SK-N-SH (cell line): ENCODE measurements around the gene SORCS3. TPM values are rescaled to one million over a fixed set of nuclear protein-coding genes. Genes with fewer than 3 reads are reported as not detected.

ENCODE experiments used
- CTCF ChIA-PET: fragments of 300-600, 350-600 bp; formaldehyde crosslinking; extraction: SDS; loops from one replicate; lab custom pipeline; 2021; lab: Yijun Ruan, JAX
- POLR2A ChIA-PET: fragments of 350-600 bp; sonication (Branson Sonifier 250); formaldehyde crosslinking; extraction: SDS; loops from one replicate; lab custom pipeline; 2020; ENCODE audit warnings: antibody characterized with exemption, inconsistent platforms; lab: Yijun Ruan, JAX
- DNase-seq: peaks from one replicate; pipeline ENCODE4 v3.0.0; 2012
- H2AFZ ChIP-seq: fragments of 200-600 bp; sonication (generic); 2 replicates; pipeline ENCODE4 v1.8.1; 2016; ENCODE audit warnings: antibody characterized with exemption, mild to moderate bottlenecking, low read depth
- H3F3A ChIP-seq: fragments of 200-600 bp; sonication (generic); replicated peaks from 2 replicates; pipeline ENCODE3; 2016; ENCODE audit warnings: antibody characterized with exemption, mild to moderate bottlenecking; ENCODE audit not compliant: insufficient read depth
- H3K27ac ChIP-seq, 2 experiments: fragments of 200-500 bp in 1 of 2; fragments of 200-600 bp in 1 of 2; sonication (Bioruptor generic) in 1 of 2; sonication (generic), shearing (Covaris generic) in 1 of 2; 2 replicates each; pipeline versions ENCODE4 v1.5.1 to v1.6.1; 2014 to 2016; ENCODE audit warnings: low read depth in 2 of 2, inconsistent platforms in 1 of 2, low read length in 1 of 2, mild to moderate bottlenecking in 1 of 2, mixed read lengths in 1 of 2
- H3K27me3 ChIP-seq: fragments of 200-600 bp; sonication (generic), shearing (Covaris generic); 2 replicates; pipeline ENCODE4 v1.6.1; 2016; ENCODE audit warnings: mixed run types; ENCODE audit not compliant: insufficient read depth
- H3K36me3 ChIP-seq, 2 experiments: fragments of 200-500 bp in 1 of 2; fragments of 200-600 bp in 1 of 2; sonication (Bioruptor generic) in 1 of 2; sonication (generic) in 1 of 2; replicated peaks in 1 of 2; 2 replicates each; pipeline versions ENCODE3 to v1.5.1; 2014 to 2016; ENCODE audit warnings: low read length in 1 of 2, mild to moderate bottlenecking in 1 of 2; ENCODE audit not compliant: insufficient read depth in 2 of 2, control insufficient read depth in 1 of 2
- H3K4me1 ChIP-seq, 2 experiments: fragments of 200-500 bp in 1 of 2; fragments of 200-600 bp in 1 of 2; sonication (Bioruptor generic) in 1 of 2; sonication (generic), shearing (Covaris generic) in 1 of 2; 2 replicates each; pipeline versions ENCODE4 v1.5.1 to v1.6.1; 2014 to 2016; ENCODE audit warnings: low read depth in 1 of 2, low read length in 1 of 2, mixed run types in 1 of 2; ENCODE audit not compliant: insufficient read depth in 2 of 2, control insufficient read depth in 1 of 2
- H3K4me2 ChIP-seq: fragments of 200-600 bp; sonication (generic), shearing (Covaris generic); 2 replicates; pipeline ENCODE4 v1.6.1; 2017; ENCODE audit warnings: mixed run types
- H3K4me3 ChIP-seq, 2 experiments: fragments of 200-500 bp in 1 of 2; fragments of 200-600 bp in 1 of 2; sonication (Bioruptor generic) in 1 of 2; sonication (generic), shearing (Covaris generic) in 1 of 2; 2 replicates each; pipeline versions ENCODE4 v1.5.1 to v1.8.1; 2014 to 2016; ENCODE audit warnings: low read depth in 2 of 2, inconsistent platforms in 1 of 2, low read length in 1 of 2, mild to moderate bottlenecking in 1 of 2, mixed read lengths in 1 of 2, moderate library complexity in 1 of 2
- H3K79me2 ChIP-seq: fragments of 200-600 bp; sonication (generic); 2 replicates; pipeline ENCODE4 v1.8.1; 2017; ENCODE audit warnings: mild to moderate bottlenecking; ENCODE audit not compliant: insufficient read depth
- H3K9ac ChIP-seq: fragments of 200-600 bp; sonication (generic); 2 replicates; pipeline ENCODE4 v1.6.1; 2017; ENCODE audit warnings: mixed run types
- H3K9me2 ChIP-seq: fragments of 200-600 bp; sonication (generic); 2 replicates; pipeline ENCODE4 v1.6.1; 2017; ENCODE audit warnings: mixed run types
- H3K9me3 ChIP-seq: fragments of 200-600 bp; sonication (generic); 2 replicates; pipeline ENCODE4 v1.6.1; 2017; ENCODE audit warnings: mixed run types, mild to moderate bottlenecking, moderate library complexity
- H4K20me1 ChIP-seq: fragments of 200-600 bp; sonication (generic); 2 replicates; pipeline ENCODE4 v1.6.1; 2017; ENCODE audit warnings: mild to moderate bottlenecking, mixed run types; ENCODE audit not compliant: insufficient read depth
- CTCF ChIP-seq: fragments of 200-600 bp; sonication (generic); IDR thresholded peaks from 2 replicates; pipeline ENCODE4 v1.6.1; 2017; ENCODE audit warnings: antibody characterized with exemption, mild to moderate bottlenecking, moderate library complexity
- EP300 ChIP-seq, 2 experiments: IDR thresholded peaks; 2 replicates each; pipeline versions ENCODE4 v1.4.0 to v1.6.1; 2012; ENCODE audit warnings: borderline replicate concordance in 1 of 2, low read depth in 1 of 2, low read length in 1 of 2
- FOXJ3 ChIP-seq: sonication (generic); formaldehyde crosslinking; IDR thresholded peaks from 2 replicates; pipeline ENCODE4 v1.5.1; 2020; ENCODE audit warnings: mild to moderate bottlenecking, missing genetic modification reagents
- FOXM1 ChIP-seq: IDR thresholded peaks from 2 replicates; pipeline ENCODE4 v1.4.0; 2012; ENCODE audit warnings: low read depth, mild to moderate bottlenecking
- GABPA ChIP-seq: IDR thresholded peaks from 2 replicates; pipeline ENCODE4 v1.4.0; 2012; ENCODE audit warnings: low read depth, mild to moderate bottlenecking
- IRF3 ChIP-seq: fragments of 150-350 bp; IDR thresholded peaks from 2 replicates; pipeline ENCODE4 v1.6.1; 2016; ENCODE audit warnings: mild to moderate bottlenecking, low read depth, low read length
- JUND ChIP-seq: IDR thresholded peaks from 2 replicates; pipeline ENCODE4 v1.4.0; 2012
- MAX ChIP-seq: IDR thresholded peaks from 2 replicates; pipeline ENCODE4 v1.4.0; 2012; ENCODE audit warnings: low read depth
- MEF2A ChIP-seq: IDR thresholded peaks from 2 replicates; pipeline ENCODE4 v1.4.0; 2012; ENCODE audit warnings: low read depth, borderline replicate concordance
- RAD21 ChIP-seq: IDR thresholded peaks from 2 replicates; pipeline ENCODE4 v1.6.1; 2012; ENCODE audit warnings: mild to moderate bottlenecking, low read length
- RFX5 ChIP-seq: IDR thresholded peaks from 2 replicates; pipeline ENCODE4 v1.6.1; 2012; ENCODE audit warnings: mild to moderate bottlenecking, improper control_type of control experiment, low read length
- RXRA ChIP-seq: IDR thresholded peaks from 2 replicates; pipeline ENCODE4 v1.4.0; 2012; ENCODE audit warnings: low read depth, mild to moderate bottlenecking, borderline replicate concordance
- SMC3 ChIP-seq: IDR thresholded peaks from 2 replicates; pipeline ENCODE4 v1.6.1; 2012; ENCODE audit warnings: low read depth, low read length, improper control_type of control experiment
- TCF12 ChIP-seq: IDR thresholded peaks from 2 replicates; pipeline ENCODE4 v1.4.0; 2012
- TEAD4 ChIP-seq: IDR thresholded peaks from 2 replicates; pipeline ENCODE4 v1.4.0; 2012; ENCODE audit warnings: mild to moderate bottlenecking, borderline replicate concordance; ENCODE audit not compliant: insufficient read depth
- USF1 ChIP-seq: IDR thresholded peaks from 2 replicates; pipeline ENCODE4 v1.4.0; 2012; ENCODE audit warnings: low read depth, borderline replicate concordance
- USF2 ChIP-seq: fragments of 150-350 bp; IDR thresholded peaks from 2 replicates; pipeline ENCODE4 v1.6.1; 2017; ENCODE audit warnings: antibody characterized with exemption, low read length, low read depth, borderline replicate concordance
- YY1 ChIP-seq: IDR thresholded peaks from 2 replicates; pipeline ENCODE4 v1.4.0; 2012; ENCODE audit warnings: low read depth, mild to moderate bottlenecking
- WGBS: methylation state at CpG from one replicate; pipeline ENCODE4 v1.1.6; 2017; ENCODE audit warnings: low lambda C conversion rate; 5-methylcytosine and 5-hydroxymethylcytosine counted together
- polyA plus RNA-seq, 3 experiments: library from polyadenylated mRNA; depleted of rRNA; stranded (reverse); fragments of >200 nt; gene quantifications; 2 replicates each; pipeline ENCODE4 v1.2.3, GENCODE V29; 2012
- TF ChIP-seq, protein P1 (sequence below): IDR thresholded peaks from 2 replicates; pipeline ENCODE4; 2012

The SORCS3 gene
- polyA plus RNA-seq, 1 of the 3 experiments (the other 2 are of a cell fraction): not detected

- Histone ChIP-seq H3F3A (no peaks in the 10 kb centered on the region), H3K4me1 (no peaks in the 10 kb centered on the region), H3K9me2 (no peaks in the 10 kb centered on the region), H3K36me3 (no peaks in the 10 kb centered on the region), H3K27me3 (no peaks in the 10 kb centered on the region), H3K27ac (no peak overlapping the region), H4K20me1 (no peaks in the 10 kb centered on the region), H3K9ac (no peak overlapping the region), H3K79me2 (no peaks in the 10 kb centered on the region), H3K4me3 (no peak overlapping the region), H2AFZ (no peak overlapping the region), H3K4me2 (no peak overlapping the region), H3K9me3 (no peaks in the 10 kb centered on the region; the same call in 1 of the 2 replicates)
- DNase-seq: no peak
- ChIA-PET CTCF (interaction anchor here (1.0 kb wide), 1 partner anchor 8 kb away, joined by 4 read pairs; no protein-coding TSS in a partner anchor), POLR2A (no interaction called here)
- no peak for TF ChIP-seq RAD21
- no peak for TF ChIP-seq JUND
- TF ChIP-seq MAX: no peak
- TF ChIP-seq, protein P1, sequence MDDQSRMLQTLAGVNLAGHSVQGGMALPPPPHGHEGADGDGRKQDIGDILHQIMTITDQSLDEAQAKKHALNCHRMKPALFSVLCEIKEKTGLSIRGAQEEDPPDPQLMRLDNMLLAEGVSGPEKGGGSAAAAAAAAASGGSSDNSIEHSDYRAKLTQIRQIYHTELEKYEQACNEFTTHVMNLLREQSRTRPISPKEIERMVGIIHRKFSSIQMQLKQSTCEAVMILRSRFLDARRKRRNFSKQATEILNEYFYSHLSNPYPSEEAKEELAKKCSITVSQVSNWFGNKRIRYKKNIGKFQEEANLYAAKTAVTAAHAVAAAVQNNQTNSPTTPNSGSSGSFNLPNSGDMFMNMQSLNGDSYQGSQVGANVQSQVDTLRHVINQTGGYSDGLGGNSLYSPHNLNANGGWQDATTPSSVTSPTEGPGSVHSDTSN: no peak
- no peak for TF ChIP-seq FOXJ3
- TF ChIP-seq YY1: no peak
- TF ChIP-seq MEF2A: no peak
- TF ChIP-seq TEAD4: no peak
- TF ChIP-seq IRF3: no peak
- TF ChIP-seq EP300 (IDR thresholded peaks at IDR 0.05; ENCODE audit: borderline replicate concordance in 1 of 2, low read depth in 1 of 2, low read length in 1 of 2): no peak
- TF ChIP-seq FOXM1: no peak
- TF ChIP-seq RXRA: no peak
- WGBS: 30% methylated on average over 4 of the region's 4 CpGs
Observed at GRCh38 chr10:105073999-105074398, 432.9 kb downstream of the SORCS3 start.

GRCh38 chr10:105075031-105075430 is 433.9 kb downstream of the SORCS3 start:
- no peaks in the 10 kb centered on the region for H3K79me2 ChIP-seq
- H2AFZ ChIP-seq: no peak overlapping the region
- H4K20me1 ChIP-seq: no peaks in the 10 kb centered on the region
- ChIA-PET POLR2A (no interaction called here), CTCF (interaction anchor here (0.9 to 1.0 kb wide), 2 partner anchors 9 to 12 kb away, joined by 3 to 4 read pairs; no protein-coding TSS in a partner anchor)
- no peak for TF ChIP-seq FOXM1
- TF ChIP-seq EP300 (IDR thresholded peaks at IDR 0.05; ENCODE audit: borderline replicate concordance in 1 of 2, low read depth in 1 of 2, low read length in 1 of 2): no peak
- TF ChIP-seq YY1: no peak
- no peak for TF ChIP-seq GABPA
- TF ChIP-seq CTCF: no peak
- no peak for TF ChIP-seq SMC3
- TF ChIP-seq, protein P1: no peak
- TF ChIP-seq RFX5: no peak
- no peak for TF ChIP-seq USF2
- no peak for TF ChIP-seq RXRA
- TF ChIP-seq USF1: no peak
- TF ChIP-seq MAX: no peak
- TF ChIP-seq IRF3: no peak
- TF ChIP-seq TCF12: no peak
- no peaks in the 10 kb centered on the region for H3K4me1 ChIP-seq
- H3F3A ChIP-seq: no peaks in the 10 kb centered on the region
- H3K27ac ChIP-seq: no peak overlapping the region
- no peak overlapping the region for H3K4me2 ChIP-seq
- no peak for DNase-seq
- WGBS: 5% methylated on average over 1 of the region's 1 CpG
- no peaks in the 10 kb centered on the region for H3K9me2 ChIP-seq
- no peak overlapping the region for H3K4me3 ChIP-seq
- H3K9ac ChIP-seq: no peak overlapping the region
- no peaks in the 10 kb centered on the region for H3K27me3 ChIP-seq
- no peaks in the 10 kb centered on the region for H3K9me3 ChIP-seq
- H3K36me3 ChIP-seq: no peaks in the 10 kb centered on the region
